ENCODE measurements around the gene ATP6V0C.

Gene ATP6V0C

GRCh38 chr16:2511996-2512734, 1.6 kb upstream of the ATP6V0C start:
- DNase-seq (ENCODE audit: low spot score) = no peak

- DNase-seq (ENCODE audit: low spot score) = no peak
Measured at GRCh38 chr16:2512735-2513404, 882 bp upstream of the ATP6V0C start.

- no peak for DNase-seq (ENCODE audit: low spot score)
Measured at GRCh38 chr16:2514333-2515179, 804 bp downstream of the ATP6V0C start.

GRCh38 chr16:2515180-2515851, 1.6 kb downstream of the ATP6V0C start:
- no peak for DNase-seq (ENCODE audit: low spot score)

GRCh38 chr16:2516391-2517240, 2.9 kb downstream of the ATP6V0C start:
- DNase-seq (ENCODE audit: low spot score) = peak; percentile 70

- DNase-seq (ENCODE audit: low spot score) = no peak
Measured at GRCh38 chr16:2517954-2518605, 4.3 kb downstream of the ATP6V0C start.

- DNase-seq (ENCODE audit: low spot score) = no peak
Measured at GRCh38 chr16:2518823-2519710, 5.3 kb downstream of the ATP6V0C start.

GRCh38 chr16:2519711-2520080, 5.9 kb downstream of the ATP6V0C start:
- no peak for DNase-seq (ENCODE audit: low spot score)

- DNase-seq (ENCODE audit: low spot score) = peak; percentile 92
Measured at GRCh38 chr16:2520097-2520783, 6.5 kb downstream of the ATP6V0C start, which contains the start of gene AMDHD2. Gene AMDHD2 (plus strand): TSS chr16:2520371. CDS start chr16:2520459, 88 bp downstream.

- no peak for DNase-seq (ENCODE audit: low spot score)
Measured at GRCh38 chr16:2520784-2521531, 7.2 kb downstream of the ATP6V0C start.

GRCh38 chr16:2523801-2524231, 10.1 kb downstream of the ATP6V0C start:
- no peak for DNase-seq (ENCODE audit: low spot score)

GRCh38 chr16:2524339-2524938, 10.7 kb downstream of the ATP6V0C start:
- no peak for DNase-seq (ENCODE audit: low spot score)

- DNase-seq (ENCODE audit: low spot score) = no peak
Measured at GRCh38 chr16:2526135-2526534, 12.4 kb downstream of the ATP6V0C start.

- no peak for DNase-seq (ENCODE audit: low spot score)
Measured at GRCh38 chr16:2527071-2527783, 13.5 kb downstream of the ATP6V0C start.

GRCh38 chr16:2527784-2528100, 14.0 kb downstream of the ATP6V0C start:
- no peak for DNase-seq (ENCODE audit: low spot score)

- DNase-seq (ENCODE audit: low spot score) = no peak
Measured at GRCh38 chr16:2528161-2529060, 14.7 kb downstream of the ATP6V0C start.
